GM23338 (cell line): ENCODE results near the gene NEU2. TPM values are rescaled to one million over a fixed set of nuclear protein-coding genes. Genes with fewer than 3 reads are reported as not detected.

Experiments
- ATAC-seq: fragments of 200-7000 bp; cut with Tn5 transposase; 3 replicates; pipeline ENCODE4 v1.9.1; 2020
- DNase-seq: peaks from one replicate; pipeline ENCODE4 v3.0.0-alpha.2; 2015; ENCODE audit warnings: low spot score
- H2AFZ ChIP-seq: fragments of 200-600 bp; sonication (generic); 2 replicates; pipeline ENCODE4 v1.8.0; 2016; ENCODE audit warnings: antibody characterized with exemption, mild to moderate bottlenecking, moderate library complexity
- H3F3A ChIP-seq: fragments of 200-600 bp; sonication (generic); replicated peaks from 2 replicates; pipeline ENCODE4 v1.8.0; 2017; ENCODE audit warnings: antibody characterized with exemption, mixed run types, low read depth
- H3K27ac ChIP-seq: fragments of 200-600 bp; sonication (generic); 2 replicates; pipeline ENCODE4 v1.6.1; 2016; ENCODE audit warnings: low read depth
- H3K27me3 ChIP-seq: fragments of 200-600 bp; sonication (generic); 2 replicates; pipeline ENCODE4 v1.8.0; 2016; ENCODE audit warnings: mild to moderate bottlenecking, mixed run types, moderate library complexity; ENCODE audit not compliant: insufficient read depth
- H3K36me3 ChIP-seq: fragments of 200-600 bp; sonication (generic); 2 replicates; pipeline ENCODE4 v1.8.0; 2016; ENCODE audit warnings: mild to moderate bottlenecking; ENCODE audit not compliant: insufficient read depth
- H3K4me1 ChIP-seq: fragments of 200-600 bp; sonication (generic); 2 replicates; pipeline ENCODE4 v1.8.0; 2016; ENCODE audit warnings: mild to moderate bottlenecking, moderate library complexity; ENCODE audit not compliant: insufficient read depth
- H3K4me2 ChIP-seq: fragments of 200-600 bp; sonication (generic); 2 replicates; pipeline ENCODE4 v1.7.1; 2017; ENCODE audit warnings: mixed run types
- H3K4me3 ChIP-seq: fragments of 200-600 bp; sonication (generic); 2 replicates; pipeline ENCODE4 v1.6.1; 2016; ENCODE audit warnings: mixed run types
- H3K79me2 ChIP-seq: fragments of 200-600 bp; sonication (generic); replicated peaks from 2 replicates; pipeline ENCODE4 v1.8.0; 2017; ENCODE audit warnings: mild to moderate bottlenecking; ENCODE audit not compliant: insufficient read depth
- H3K9me2 ChIP-seq: fragments of 200-600 bp; sonication (generic); 2 replicates; pipeline ENCODE4 v1.8.0; 2017; ENCODE audit not compliant: insufficient read depth
- H4K20me1 ChIP-seq: fragments of 200-600 bp; sonication (generic); replicated peaks from 2 replicates; pipeline ENCODE4 v1.8.0; 2017; ENCODE audit warnings: mild to moderate bottlenecking; ENCODE audit not compliant: insufficient read depth
- H3K27ac Mint-ChIP-seq: 2 replicates; pipeline ENCODE4 v1.8.0; 2020; ENCODE audit warnings: inconsistent platforms, mild to moderate bottlenecking, moderate library complexity, mixed read lengths
- H3K27me3 Mint-ChIP-seq: 3 replicates; pipeline ENCODE4 v1.8.0; 2022; ENCODE audit warnings: low read depth, mild to moderate bottlenecking, moderate library complexity, mixed read lengths, inconsistent platforms; ENCODE audit not compliant: insufficient read depth, poor library complexity
- H3K36me3 Mint-ChIP-seq: 3 replicates; pipeline ENCODE4 v1.8.0; 2021; ENCODE audit warnings: low read depth, mild to moderate bottlenecking, inconsistent platforms, moderate library complexity, mixed read lengths
- H3K4me1 Mint-ChIP-seq: 3 replicates; pipeline ENCODE4 v1.8.0; 2020; ENCODE audit warnings: mild to moderate bottlenecking, inconsistent platforms, mixed read lengths
- H3K4me3 Mint-ChIP-seq: 3 replicates; pipeline ENCODE4 v1.8.0; 2021; ENCODE audit warnings: moderate library complexity, mild to moderate bottlenecking, inconsistent platforms, mixed read lengths
- H3K9me3 Mint-ChIP-seq: 3 replicates; pipeline ENCODE4 v1.8.0; 2020; ENCODE audit warnings: moderate library complexity, mild to moderate bottlenecking, inconsistent platforms, mixed read lengths
- CTCF ChIP-seq, 2 experiments: fragments of 200-600 bp in 1 of 2; sonication (generic) in 1 of 2; conservative IDR thresholded peaks; 2 replicates each; pipeline versions ENCODE4 v1.5.1 to v1.6.1; 2016 to 2017; ENCODE audit warnings: antibody characterized with exemption in 2 of 2, low read depth in 2 of 2, mild to moderate bottlenecking in 2 of 2, moderate library complexity in 1 of 2
- POLR2AphosphoS5 ChIP-seq: IDR thresholded peaks from 2 replicates; pipeline ENCODE4 v1.6.1; 2016; ENCODE audit warnings: antibody characterized with exemption, low read depth
- STAT1 ChIP-seq: IDR thresholded peaks from one replicate; pipeline ENCODE4 v1.6.1; 2016; ENCODE audit warnings: antibody characterized with exemption; ENCODE audit not compliant: unreplicated experiment
- ZNF462 ChIP-seq: fragments of 250-450 bp; sonication (Bioruptor Pico); IDR thresholded peaks from 2 replicates; pipeline ENCODE4 v1.5.0; 2020; ENCODE audit warnings: mild to moderate bottlenecking, moderate library complexity
- long read RNA-seq: library from polyadenylated mRNA; unstranded; transcript quantifications from one replicate; pipeline ENCODE4 v2.0.0, GENCODE V29; 2020; ENCODE audit not compliant: unreplicated experiment
- polyA plus RNA-seq: library from polyadenylated mRNA; unstranded; fragments of >200 nt; fragmentation: Nextera tagmentation; extraction: Ambion mirVana; gene quantifications from 2 replicates; pipeline ENCODE4 v1.2.1, GENCODE V29; 2016
- total RNA-seq: library from RNA; depleted of rRNA; stranded (reverse); fragments of >200 nt; shearing (Covaris generic); gene quantifications from 2 replicates; pipeline ENCODE4 v1.2.3, GENCODE V29; 2014; rRNA removed

The NEU2 gene
- total RNA-seq, result not detected in 2 replicates
- polyA plus RNA-seq, result not detected in 2 replicates
- long read RNA-seq, result 0 reads

GRCh38 chr2:233032551-233033320 is at the start of gene NEU2:
TSS of gene NEU2 (plus strand) at chr2:233032672. CDS start at chr2:233032672, 0 bp downstream.
- Mint-ChIP-seq H3K27me3 (peaks cover 4% of the 10 kb centered on the region), H3K27ac (no peak within 1 kb of the TSS; the same call in 1 of the 2 replicates), H3K4me1 (peaks cover 12% of the 10 kb centered on the region), H3K9me3 (peaks cover 3% of the 10 kb centered on the region; the same call in 1 of the 3 replicates), H3K36me3 (peaks cover 3% of the 10 kb centered on the region; the same call in 1 of the 3 replicates), H3K4me3 (no peak within 1 kb of the TSS)
- ATAC-seq (no peak), DNase-seq (no peak)
- Histone ChIP-seq H4K20me1 (no peaks in the 10 kb centered on the region), H3K4me3 (no peak within 1 kb of the TSS), H2AFZ (peak within 1 kb of the TSS; percentile 84), H3K9me2 (peaks cover 6% of the 10 kb centered on the region; the same call in 1 of the 2 replicates), H3F3A (peaks cover 13% of the 10 kb centered on the region), H3K4me1 (no peaks in the 10 kb centered on the region), H3K36me3 (no peaks in the 10 kb centered on the region), H3K27me3 (no peaks in the 10 kb centered on the region), H3K79me2 (no peaks in the 10 kb centered on the region), H3K27ac (no peak within 1 kb of the TSS), H3K4me2 (no peak within 1 kb of the TSS)
- no peak for TF ChIP-seq STAT1
- TF ChIP-seq POLR2AphosphoS5, result no peak

- Histone ChIP-seq H3K4me1 (peaks cover 11% of the 10 kb centered on the region), H3K9me2 (0 out of 2 replicates have a peak, but pooled peaks cover 3% of the 10 kb centered on the region), H3F3A (no peaks in the 10 kb centered on the region), H3K79me2 (no peaks in the 10 kb centered on the region), H3K36me3 (no peaks in the 10 kb centered on the region), H3K27me3 (no peaks in the 10 kb centered on the region), H3K4me3 (no peak overlapping the region), H3K27ac (no peak overlapping the region), H4K20me1 (no peaks in the 10 kb centered on the region), H2AFZ (peak overlapping the region; percentile 97), H3K4me2 (peak overlapping the region; percentile 73)
- peaks cover 32% of the 10 kb centered on the region for H3K4me1 Mint-ChIP-seq
- H3K27me3 Mint-ChIP-seq, result peaks cover 11% of the 10 kb centered on the region
- peak; percentile 90 for DNase-seq
- H3K27ac Mint-ChIP-seq, result no peak overlapping the region
- peaks cover 8% of the 10 kb centered on the region for H3K9me3 Mint-ChIP-seq
- TF ChIP-seq CTCF (conservative IDR thresholded peaks at IDR 0.05; ENCODE audit: low read depth in 2 of 2) (peak; percentile 67 to 80), ZNF462 (CRISPR knock-in tag) (no peak)
- H3K4me3 Mint-ChIP-seq, result no peak overlapping the region
- no peaks in the 10 kb centered on the region for H3K36me3 Mint-ChIP-seq
- ATAC-seq, result peak; percentile 83
Measured at GRCh38 chr2:232982926-232983668, 49.4 kb upstream of the NEU2 start.
